SJCRH30 (cell line): ENCODE measurements around the gene SRRM3. TPM values are rescaled to one million over a fixed set of nuclear protein-coding genes. Genes with fewer than 3 reads are reported as not detected.
"Not testable (repeated sequence)": the region's sequence is repeated elsewhere in the genome, so short reads cannot be mapped to it uniquely, and the experiment has no call there.

Source experiments
- DNase-seq, 2 experiments: peaks; one replicate each; pipeline ENCODE4 v3.0.0-alpha.2; 2015 to 2020
- H3K27ac ChIP-seq: fragments of 250-450 bp; sonication (Bioruptor Pico); 2 replicates; pipeline ENCODE4 v1.5.1; 2020; ENCODE audit warnings: mild to moderate bottlenecking, moderate library complexity
- H3K27me3 ChIP-seq: fragments of 250-450 bp; sonication (Bioruptor Pico); 2 replicates; pipeline ENCODE4 v1.5.1; 2020; ENCODE audit warnings: mild to moderate bottlenecking, moderate library complexity
- H3K36me3 ChIP-seq: fragments of 250-450 bp; sonication (Bioruptor Pico); 2 replicates; pipeline ENCODE4 v1.5.1; 2020; ENCODE audit warnings: mild to moderate bottlenecking, moderate library complexity
- H3K4me1 ChIP-seq: fragments of 250-450 bp; sonication (Bioruptor Pico); 2 replicates; pipeline ENCODE4 v1.5.1; 2020; ENCODE audit warnings: mild to moderate bottlenecking, moderate library complexity
- H3K4me3 ChIP-seq: fragments of 250-450 bp; sonication (Bioruptor Pico); 2 replicates; pipeline ENCODE4 v1.5.1; 2020; ENCODE audit warnings: mild to moderate bottlenecking, moderate library complexity
- H3K9me3 ChIP-seq: fragments of 250-450 bp; sonication (Bioruptor Pico); replicated peaks from 2 replicates; pipeline ENCODE4 v1.5.1; 2020; ENCODE audit warnings: mild to moderate bottlenecking, moderate library complexity
- total RNA-seq: library from RNA; depleted of rRNA; stranded (reverse); fragments of >200 nt; shearing (Covaris generic); gene quantifications from 2 replicates; pipeline ENCODE4 v1.2.3, GENCODE V29; 2014

Gene SRRM3
- total RNA-seq, 1 experiment from 2014 or later, result 0.43 TPM

DNA sequence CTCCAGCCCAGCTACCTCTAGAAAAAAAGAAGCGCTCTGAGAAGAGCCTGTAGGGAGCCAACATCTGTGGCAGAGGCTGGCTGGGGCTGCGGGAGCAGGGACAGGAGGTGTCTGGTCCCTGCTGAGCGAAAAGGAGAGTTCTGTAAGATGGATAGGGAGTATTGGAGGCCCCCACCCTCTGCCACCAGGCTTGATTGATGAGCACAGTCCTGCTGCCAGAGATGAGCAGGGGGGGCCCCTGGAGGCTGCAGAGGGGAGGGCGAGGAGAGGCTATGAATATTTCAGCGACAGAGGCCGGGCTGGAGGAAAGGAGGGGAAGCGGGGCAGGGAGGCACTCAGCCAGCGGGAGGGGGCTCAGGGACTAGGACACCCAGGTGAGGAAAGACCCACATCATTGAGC is 56.3 kb downstream of the SRRM3 start:
- H3K27me3 ChIP-seq, result no peaks in the 10 kb centered on the region
- DNase-seq, result no peak
- H3K4me1 ChIP-seq, result no peaks in the 10 kb centered on the region
- no peak overlapping the region for H3K27ac ChIP-seq
- H3K4me3 ChIP-seq, result no peak overlapping the region
- no peaks in the 10 kb centered on the region for H3K36me3 ChIP-seq
- H3K9me3 ChIP-seq, result no peaks in the 10 kb centered on the region

DNA sequence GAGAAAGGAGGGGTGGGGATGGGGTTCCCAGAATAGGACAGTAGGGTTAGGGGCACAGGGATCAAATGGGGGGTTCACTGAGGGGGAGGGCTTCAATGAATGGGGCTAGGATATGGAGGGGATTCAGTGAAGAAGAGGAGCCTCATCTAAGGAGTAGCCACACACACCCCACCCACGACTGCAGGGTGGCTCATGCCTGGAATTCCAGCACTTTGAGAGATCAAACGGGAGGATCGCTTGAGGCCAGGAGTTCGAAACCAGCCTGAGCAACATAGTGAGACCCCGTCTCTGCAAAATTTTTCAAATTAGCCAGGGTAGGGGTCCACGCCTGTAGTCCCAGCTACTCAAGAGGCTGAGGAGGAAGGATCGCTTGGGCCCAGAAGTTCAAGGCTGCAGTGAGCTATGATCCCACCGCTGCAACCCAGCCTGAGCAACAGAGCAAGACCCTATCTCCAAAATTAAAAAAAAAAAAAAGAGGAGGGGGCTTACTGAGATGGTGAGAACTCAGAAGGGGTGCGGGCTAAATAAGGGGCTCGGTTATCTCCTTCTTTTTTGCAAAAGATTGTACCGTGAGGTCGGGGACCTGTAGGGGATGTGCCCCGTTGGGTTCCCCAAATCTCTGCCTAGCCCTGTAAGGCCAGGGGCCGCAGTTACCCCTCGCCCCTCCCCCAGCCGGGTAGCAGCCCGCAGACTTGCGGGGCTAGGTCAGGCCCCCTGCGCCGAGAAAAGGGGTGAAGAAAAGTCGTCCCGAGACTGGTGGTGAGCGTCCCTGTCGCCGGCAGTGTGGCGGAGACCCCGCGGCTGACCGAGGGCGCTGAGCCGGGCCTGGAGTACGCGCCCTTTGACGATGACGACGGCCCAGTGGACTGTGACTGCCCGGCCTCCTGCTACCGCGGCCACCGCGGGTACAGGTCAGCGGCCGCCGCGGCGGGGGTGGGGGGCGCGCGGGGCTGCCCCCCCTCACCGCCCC is 57.7 kb downstream of the SRRM3 start:
- no peaks in the 10 kb centered on the region for H3K9me3 ChIP-seq
- H3K4me1 ChIP-seq, result no peaks in the 10 kb centered on the region
- H3K27me3 ChIP-seq, result no peaks in the 10 kb centered on the region
- H3K4me3 ChIP-seq, result no peak overlapping the region
- no peaks in the 10 kb centered on the region for H3K36me3 ChIP-seq
- no peak for DNase-seq
- H3K27ac ChIP-seq, result no peak overlapping the region

DNA sequence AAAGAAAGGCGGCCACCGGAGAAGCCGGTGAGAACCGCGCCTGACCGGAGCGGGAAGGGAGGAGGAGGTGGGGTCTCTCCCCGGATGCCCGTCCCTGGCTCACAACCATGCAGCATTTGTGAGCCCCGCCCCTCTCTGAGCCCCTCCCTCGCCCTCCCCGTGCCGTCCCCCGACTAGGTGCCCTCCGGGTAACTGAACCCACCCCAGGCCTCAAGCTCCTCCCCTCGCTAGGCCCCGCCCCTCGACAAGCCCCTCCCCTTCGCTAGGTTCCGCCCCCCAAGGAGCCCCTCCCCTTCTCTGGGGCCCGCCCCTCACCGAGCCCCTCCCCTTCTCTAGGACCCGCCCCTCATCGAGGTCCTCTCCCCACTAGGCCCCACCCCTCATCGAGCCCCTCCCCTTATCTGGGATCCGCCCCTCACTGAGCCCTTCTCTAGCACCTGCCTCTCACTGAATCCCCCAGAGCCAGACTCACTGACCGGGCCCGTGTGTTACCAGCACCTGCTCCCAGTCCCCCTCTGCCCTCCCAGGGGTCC is 58.5 kb downstream of the SRRM3 start:
- no peaks in the 10 kb centered on the region for H3K36me3 ChIP-seq
- no peaks in the 10 kb centered on the region for H3K4me1 ChIP-seq
- no peak overlapping the region for H3K4me3 ChIP-seq
- peak; percentile 45 to 53 for DNase-seq
- H3K27ac ChIP-seq, result no peak overlapping the region
- H3K9me3 ChIP-seq, result no peaks in the 10 kb centered on the region
- no peaks in the 10 kb centered on the region for H3K27me3 ChIP-seq

GRCh38 chr7:76261329-76261728 is 59.6 kb downstream of the SRRM3 start:
- no peak overlapping the region for H3K27ac ChIP-seq
- no peaks in the 10 kb centered on the region for H3K4me1 ChIP-seq
- H3K9me3 ChIP-seq, result no peaks in the 10 kb centered on the region
- H3K36me3 ChIP-seq, result no peaks in the 10 kb centered on the region
- no peak overlapping the region for H3K4me3 ChIP-seq
- DNase-seq, result no peak
- no peaks in the 10 kb centered on the region for H3K27me3 ChIP-seq

DNA sequence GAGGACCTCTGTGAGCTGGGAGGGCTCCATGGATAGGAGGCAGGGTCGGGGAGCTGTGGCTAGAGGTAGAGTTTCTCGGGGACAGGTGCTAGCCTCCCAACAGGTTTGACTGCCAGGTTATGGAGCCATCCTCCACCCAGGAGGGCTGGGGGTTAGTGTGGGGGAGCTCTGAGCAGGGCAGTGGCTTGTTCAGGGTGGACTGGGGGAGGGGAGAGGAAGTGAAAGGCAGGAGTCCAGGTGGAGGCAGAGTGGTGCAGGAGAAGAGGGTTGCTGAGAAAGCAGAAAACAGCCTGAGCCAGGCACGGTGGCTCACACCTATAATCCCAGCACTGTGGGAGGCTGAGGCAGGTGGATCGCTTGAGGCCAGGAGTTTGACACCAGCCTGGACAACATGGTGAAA is 60.2 kb downstream of the SRRM3 start:
- Histone ChIP-seq H3K9me3 (no peaks in the 10 kb centered on the region), H3K27ac (no peak overlapping the region), H3K36me3 (no peaks in the 10 kb centered on the region), H3K4me1 (no peaks in the 10 kb centered on the region), H3K27me3 (no peaks in the 10 kb centered on the region), H3K4me3 (no peak overlapping the region)
- no peak for DNase-seq

DNA sequence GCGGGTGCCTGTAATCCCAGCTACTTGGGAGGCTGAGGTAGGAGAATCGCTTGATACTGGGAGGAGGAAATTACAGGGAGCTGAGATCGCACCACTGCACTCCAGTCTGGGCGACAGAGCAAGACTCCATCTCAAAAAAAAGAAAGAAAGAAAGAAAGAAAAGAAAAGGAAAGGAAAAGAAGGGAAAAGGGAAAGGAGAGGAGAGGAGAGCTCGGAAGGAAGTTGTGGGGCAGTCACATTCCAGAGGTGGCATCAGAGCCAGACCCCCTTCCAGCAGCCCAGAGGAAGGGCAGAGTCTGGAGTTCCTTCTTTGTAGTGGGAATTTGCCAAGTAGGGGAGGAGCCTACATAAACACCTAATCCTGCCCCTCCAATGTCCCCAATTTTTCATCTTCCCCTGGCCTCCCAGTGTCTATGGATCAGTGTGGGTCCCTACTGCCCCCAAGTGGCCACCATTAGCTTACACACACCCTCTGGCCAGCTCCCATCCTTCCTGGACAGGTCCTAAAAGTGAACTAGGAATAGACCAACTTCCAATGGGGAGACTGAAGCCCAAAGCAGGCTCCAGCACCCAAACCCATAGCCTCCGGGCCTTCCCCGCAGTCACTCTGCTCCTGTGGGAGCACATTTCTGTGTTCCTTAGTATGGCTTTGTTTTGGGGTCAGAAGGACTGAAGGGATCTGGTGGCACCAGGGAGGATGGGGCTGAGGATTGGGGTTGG is 61.1 kb downstream of the SRRM3 start:
- peak; percentile 78 to 89 for DNase-seq
- Histone ChIP-seq H3K4me3 (no peak overlapping the region), H3K36me3 (no peaks in the 10 kb centered on the region), H3K27me3 (no peaks in the 10 kb centered on the region), H3K4me1 (no peaks in the 10 kb centered on the region), H3K9me3 (no peaks in the 10 kb centered on the region), H3K27ac (no peak overlapping the region)

GRCh38 chr7:76265299-76265698 is 63.6 kb downstream of the SRRM3 start:
- Histone ChIP-seq H3K9me3 (no peaks in the 10 kb centered on the region), H3K36me3 (no peaks in the 10 kb centered on the region), H3K27ac (no peak overlapping the region), H3K4me1 (no peaks in the 10 kb centered on the region), H3K4me3 (no peak overlapping the region), H3K27me3 (0 out of 2 replicates have a peak, but pooled peaks cover 3% of the 10 kb centered on the region)
- no peak for DNase-seq

DNA sequence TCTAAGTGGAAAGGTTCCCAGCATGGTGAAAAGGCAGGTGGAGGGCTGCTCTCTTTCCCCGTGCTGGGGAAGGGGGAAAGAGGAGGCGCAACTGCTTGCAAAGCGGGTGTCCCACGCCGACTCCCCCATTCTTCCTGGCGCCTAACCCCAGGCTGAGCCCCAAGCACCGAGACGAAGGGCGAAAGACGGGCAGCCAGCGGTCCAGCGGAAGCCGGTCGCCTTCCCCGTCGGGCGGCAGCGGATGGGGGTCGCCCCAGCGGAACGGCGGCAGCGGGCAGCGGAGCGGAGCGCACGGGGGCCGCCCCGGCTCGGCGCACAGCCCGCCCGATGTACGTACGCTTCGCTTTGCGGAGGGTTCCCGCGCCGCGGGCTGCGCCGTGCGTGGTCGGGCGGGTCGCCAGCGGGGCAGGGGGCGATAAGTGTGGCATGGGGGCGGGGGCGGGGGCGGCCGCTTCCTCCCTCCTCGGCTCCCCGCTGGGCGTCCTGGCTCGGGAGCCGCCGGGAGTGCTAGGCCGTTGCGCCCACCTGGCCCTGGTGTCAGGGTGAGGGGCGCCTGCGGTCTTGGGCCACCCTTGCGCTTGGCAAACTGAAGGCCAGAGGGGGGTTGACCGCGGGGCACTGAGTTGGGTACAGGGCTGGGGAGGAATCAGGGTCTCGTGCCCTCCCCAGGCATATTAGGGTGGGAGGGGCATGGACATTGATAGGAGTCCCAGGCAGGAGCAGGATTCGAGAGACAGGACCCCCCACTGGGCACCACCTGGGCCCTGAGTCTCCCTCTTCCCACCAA is 65.6 kb downstream of the SRRM3 start:
- H3K36me3 ChIP-seq, result no peaks in the 10 kb centered on the region
- H3K27ac ChIP-seq, result no peak overlapping the region
- H3K27me3 ChIP-seq, result 0 out of 2 replicates have a peak, but pooled peaks cover 5% of the 10 kb centered on the region
- no peak overlapping the region for H3K4me3 ChIP-seq
- no peaks in the 10 kb centered on the region for H3K9me3 ChIP-seq
- H3K4me1 ChIP-seq, result no peaks in the 10 kb centered on the region
- no peak for DNase-seq

GRCh38 chr7:76267894-76268183 is 66.1 kb downstream of the SRRM3 start:
- H3K27me3 ChIP-seq, result 0 out of 2 replicates have a peak, but pooled peaks cover 5% of the 10 kb centered on the region
- no peak overlapping the region for H3K27ac ChIP-seq
- H3K4me1 ChIP-seq, result no peaks in the 10 kb centered on the region
- H3K9me3 ChIP-seq, result no peaks in the 10 kb centered on the region
- no peaks in the 10 kb centered on the region for H3K36me3 ChIP-seq
- DNase-seq, result no peak
- no peak overlapping the region for H3K4me3 ChIP-seq

DNA sequence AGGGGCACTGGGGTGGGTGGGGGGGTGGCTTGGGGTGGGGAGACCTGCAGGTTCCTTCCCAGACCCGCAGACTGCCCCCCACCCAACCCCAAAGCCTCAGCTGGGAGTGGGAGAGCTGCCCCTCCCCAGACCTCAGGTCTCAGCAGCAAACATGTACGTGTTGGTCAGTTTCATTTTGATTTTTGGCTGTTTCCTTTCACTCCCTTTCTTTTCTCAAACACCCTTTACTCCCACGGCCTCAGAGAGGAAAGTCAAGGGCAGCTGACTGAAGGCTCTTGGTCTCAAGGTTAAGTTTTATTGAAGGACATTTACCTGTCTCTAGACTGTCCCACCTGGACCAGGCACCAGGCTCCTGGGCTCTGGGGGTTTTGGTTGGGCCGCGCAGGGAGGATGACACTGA is 66.7 kb downstream of the SRRM3 start:
- no peaks in the 10 kb centered on the region for H3K36me3 ChIP-seq
- H3K9me3 ChIP-seq, result no peaks in the 10 kb centered on the region
- no peak for DNase-seq
- H3K4me1 ChIP-seq, result no peaks in the 10 kb centered on the region
- H3K4me3 ChIP-seq, result no peak overlapping the region
- H3K27me3 ChIP-seq, result 0 out of 2 replicates have a peak, but pooled peaks cover 5% of the 10 kb centered on the region
- H3K27ac ChIP-seq, result no peak overlapping the region

DNA sequence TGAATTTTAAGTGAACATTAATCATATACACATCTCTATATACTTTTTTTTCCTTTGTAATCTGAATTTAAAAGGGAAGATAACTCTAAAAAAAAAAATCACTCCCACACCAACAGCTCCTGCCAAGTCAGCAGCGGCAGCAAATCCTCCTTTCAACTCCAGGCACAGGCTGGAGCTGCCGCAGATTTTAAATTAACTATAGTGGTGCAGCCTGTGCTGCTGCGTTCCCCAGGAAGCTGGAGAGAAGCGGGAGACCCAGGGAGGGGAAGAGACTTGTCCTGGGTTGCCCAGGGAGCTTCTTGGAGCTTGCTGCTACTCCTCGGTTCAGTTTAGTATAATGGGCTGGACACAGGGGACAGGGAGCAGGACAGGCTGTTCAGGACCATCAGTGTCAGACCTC is 68.2 kb downstream of the SRRM3 start:
- no peak overlapping the region for H3K27ac ChIP-seq
- no peaks in the 10 kb centered on the region for H3K36me3 ChIP-seq
- H3K4me3 ChIP-seq, result no peak overlapping the region
- no peak for DNase-seq
- peaks cover 13% of the 10 kb centered on the region; the same call in 1 of the 2 replicates for H3K27me3 ChIP-seq
- no peaks in the 10 kb centered on the region for H3K4me1 ChIP-seq
- H3K9me3 ChIP-seq, result no peaks in the 10 kb centered on the region

DNA sequence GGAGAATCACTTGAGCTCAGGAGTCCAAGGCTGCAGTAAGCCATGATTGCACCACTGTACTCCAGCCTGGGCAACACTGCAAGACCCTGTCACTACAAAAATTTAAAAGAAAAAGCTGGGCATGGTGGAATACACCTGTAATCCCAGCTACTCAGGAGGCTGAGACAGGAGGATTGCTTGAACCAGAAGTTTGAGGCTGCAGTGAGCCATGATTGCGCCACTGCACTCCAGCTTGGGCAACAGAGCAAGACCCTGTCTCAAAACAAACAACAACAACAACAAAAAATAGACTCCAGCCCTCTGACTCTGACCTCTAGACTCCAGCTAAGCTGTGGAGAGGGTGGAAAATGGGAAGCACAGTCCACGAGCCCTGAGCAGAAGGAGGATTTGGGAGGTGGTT is 69.7 kb downstream of the SRRM3 start:
- not testable (repeated sequence) for H3K4me3 ChIP-seq, DNase-seq, H3K9me3 ChIP-seq, H3K4me1 ChIP-seq, H3K27ac ChIP-seq, H3K36me3 ChIP-seq
- peaks cover 13% of the 10 kb centered on the region; the same call in 1 of the 2 replicates for H3K27me3 ChIP-seq

DNA sequence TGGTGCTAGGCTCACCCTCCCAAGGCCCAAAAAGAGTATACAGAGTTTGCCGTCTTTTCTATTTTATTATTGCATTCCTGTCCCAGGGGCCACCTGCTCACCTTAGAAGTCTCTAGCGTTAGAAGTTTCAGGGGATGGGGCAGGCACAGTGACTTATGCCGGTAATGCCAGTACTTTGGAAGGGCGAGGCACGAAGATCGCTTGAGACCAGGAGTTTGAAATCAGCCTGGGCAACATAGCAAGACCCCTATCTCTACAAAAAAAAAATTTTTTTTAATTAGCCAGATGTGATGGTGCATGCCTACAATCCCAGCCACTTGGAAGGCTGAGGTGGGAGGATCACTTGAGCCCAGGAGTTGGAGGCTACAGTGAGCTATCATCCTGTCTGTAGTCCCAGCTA is 70.4 kb downstream of the SRRM3 start:
- Histone ChIP-seq H3K4me3 (no peak overlapping the region), H3K27ac (no peak overlapping the region), H3K27me3 (peaks cover 13% of the 10 kb centered on the region; the same call in 1 of the 2 replicates), H3K4me1 (no peaks in the 10 kb centered on the region), H3K36me3 (no peaks in the 10 kb centered on the region), H3K9me3 (no peaks in the 10 kb centered on the region)
- DNase-seq, result no peak

DNA sequence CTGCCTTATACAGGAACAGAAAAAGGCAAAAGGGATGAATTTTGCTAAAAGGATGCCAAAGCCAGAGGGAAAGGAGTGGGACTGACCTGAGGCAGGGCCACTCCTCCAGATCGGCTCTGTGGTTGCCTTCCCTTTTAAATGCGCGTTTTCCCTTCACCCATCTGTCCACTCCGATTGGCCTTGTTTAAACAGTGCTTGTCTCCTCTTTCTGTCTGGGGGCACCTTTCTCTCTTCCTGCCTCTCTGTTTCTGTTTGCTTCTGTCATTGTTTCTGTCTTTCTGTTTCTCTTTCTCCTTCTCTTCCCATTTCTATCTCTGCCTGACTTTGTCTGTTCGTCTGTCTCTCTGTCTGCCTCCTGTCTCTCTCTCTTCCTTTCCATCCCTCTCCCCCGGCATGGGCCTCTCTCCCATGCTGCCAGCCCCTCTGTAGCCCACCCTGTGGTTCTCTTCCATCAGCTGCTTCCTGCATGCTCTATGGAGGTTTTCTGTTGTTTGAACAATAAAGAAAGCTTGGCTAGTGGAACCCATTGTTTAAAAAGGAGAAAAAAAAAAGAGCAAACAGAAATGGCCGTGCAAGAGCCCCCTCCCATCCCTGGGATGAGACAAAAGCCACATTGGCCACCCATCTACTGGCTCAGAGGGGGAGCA is 71.3 kb downstream of the SRRM3 start:
- Histone ChIP-seq H3K27ac (no peak overlapping the region), H3K4me3 (no peak overlapping the region), H3K9me3 (no peaks in the 10 kb centered on the region), H3K4me1 (no peaks in the 10 kb centered on the region), H3K36me3 (no peaks in the 10 kb centered on the region), H3K27me3 (peaks cover 13% of the 10 kb centered on the region; the same call in 1 of the 2 replicates)
- no peak for DNase-seq
